ENCODE results near the gene CRYAA.
"Not testable (repeated sequence)": the region's sequence is repeated elsewhere in the genome, so short reads cannot be mapped to it uniquely, and the experiment has no call there.

The CRYAA gene

DNA sequence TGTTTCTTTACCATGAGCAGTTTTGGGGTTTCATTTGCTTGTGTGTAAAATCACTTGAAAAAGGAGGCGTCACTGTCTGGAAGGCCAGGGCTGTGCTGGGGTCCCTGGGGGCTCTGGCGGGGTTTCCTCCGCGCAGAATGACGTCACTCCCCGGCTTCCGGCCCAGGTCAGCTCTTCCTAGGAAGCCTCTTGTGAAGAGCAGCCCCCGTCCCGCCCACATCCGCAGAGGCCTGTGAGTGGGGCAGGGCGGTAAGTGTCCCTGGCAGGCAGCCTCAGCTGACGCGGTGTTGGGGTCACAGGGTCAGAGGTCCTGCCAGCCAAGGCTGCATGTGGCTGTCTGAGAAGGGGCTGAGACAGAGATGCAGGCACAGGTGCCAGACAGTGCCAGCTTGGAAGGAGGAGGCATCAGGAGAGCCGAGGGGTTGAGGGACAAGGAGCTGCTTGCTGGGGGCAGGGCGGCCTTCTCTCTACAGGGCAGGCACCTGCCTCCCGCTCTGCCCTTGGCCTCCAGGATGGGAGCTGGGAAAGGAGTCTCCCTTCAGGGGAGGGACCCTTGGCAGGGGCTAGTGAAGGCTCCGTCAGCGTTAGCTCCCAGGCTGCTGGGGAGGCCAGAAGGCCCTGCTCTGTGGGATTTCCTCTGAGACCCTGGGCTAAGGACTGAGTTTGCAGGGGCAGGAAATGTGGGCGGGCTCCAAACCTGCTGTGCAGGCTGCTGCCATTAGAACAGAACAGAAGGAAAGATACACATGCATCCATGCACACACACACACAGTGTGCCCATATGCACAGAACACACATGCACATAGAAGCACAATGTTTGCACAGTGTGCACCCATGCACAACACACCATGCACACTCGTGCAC lies 8.5 kb downstream of the CRYAA start:
- not testable (repeated sequence) for DNase-seq

DNA sequence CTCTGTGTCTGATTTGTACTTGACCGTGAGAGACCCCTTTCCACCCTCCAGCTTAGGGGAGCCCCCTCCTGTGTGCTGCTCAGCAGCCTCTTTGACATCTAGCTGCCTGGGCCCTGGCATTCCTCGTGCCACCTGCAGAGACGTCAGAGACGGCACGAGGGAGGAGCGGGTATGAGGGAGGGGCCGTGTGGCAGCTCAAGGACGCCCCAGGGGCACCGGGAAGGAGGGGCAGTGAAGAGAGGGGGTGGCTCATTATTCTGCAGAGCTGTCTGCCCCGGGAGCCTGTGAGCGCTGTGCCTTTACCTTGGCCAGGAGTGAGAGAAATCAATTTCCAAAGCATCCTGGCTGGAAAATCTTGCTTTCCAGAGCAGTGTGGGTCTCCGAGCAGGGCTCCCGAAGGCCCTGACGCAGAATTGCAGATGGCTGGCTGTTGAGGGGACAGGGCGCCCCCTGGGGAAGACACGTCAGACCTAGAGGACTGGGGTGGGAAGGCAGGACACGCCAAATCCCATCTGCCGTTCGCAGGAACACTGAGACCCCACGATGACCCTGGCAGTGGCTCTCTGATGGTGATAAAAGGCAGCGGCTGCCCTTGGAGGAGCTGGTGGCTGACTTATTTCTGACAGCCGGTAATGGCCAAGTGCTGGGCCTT lies 9.5 kb downstream of the CRYAA start:
- not testable (repeated sequence) for DNase-seq

- not testable (repeated sequence) for DNase-seq
These were observed 12.2 kb downstream of the CRYAA start for GRCh38 chr21:43181033-43181432.

- not testable (repeated sequence) for DNase-seq
These were observed 18.5 kb downstream of the CRYAA start for GRCh38 chr21:43187268-43187667.

- no peak for DNase-seq
These were observed 18.9 kb downstream of the CRYAA start for GRCh38 chr21:43187715-43188114.

GRCh38 chr21:43188181-43188580 lies 19.4 kb downstream of the CRYAA start:
- DNase-seq, result no peak

GRCh38 chr21:43188592-43189210 lies 19.9 kb downstream of the CRYAA start:
- DNase-seq, result no peak

GRCh38 chr21:43189936-43190335 lies 21.1 kb downstream of the CRYAA start:
- no peak for DNase-seq

- DNase-seq, result no peak
These were observed 21.7 kb downstream of the CRYAA start for GRCh38 chr21:43190544-43190943.

DNA sequence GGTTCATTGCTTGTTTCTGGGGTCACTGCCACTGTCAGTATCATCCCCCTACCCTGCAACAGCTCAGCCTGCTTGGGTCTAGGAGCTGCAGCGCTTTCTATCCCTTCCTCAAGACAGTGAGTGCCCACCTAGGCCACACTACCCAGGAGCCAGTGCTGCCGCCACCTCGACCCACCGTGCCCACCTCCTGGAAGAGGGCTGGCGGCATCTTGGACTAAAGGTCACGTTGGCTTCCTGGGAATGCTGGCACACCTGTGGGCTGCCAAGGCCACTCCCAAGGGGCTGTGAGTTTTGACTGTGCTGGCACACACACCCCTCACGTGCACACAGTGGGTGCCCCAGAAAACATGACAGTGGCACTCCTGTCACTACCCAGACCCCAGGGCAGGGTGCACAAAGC lies 22.1 kb downstream of the CRYAA start:
- DNase-seq, result no peak

- DNase-seq, result no peak
These were observed 22.7 kb downstream of the CRYAA start for GRCh38 chr21:43191521-43191920.

DNA sequence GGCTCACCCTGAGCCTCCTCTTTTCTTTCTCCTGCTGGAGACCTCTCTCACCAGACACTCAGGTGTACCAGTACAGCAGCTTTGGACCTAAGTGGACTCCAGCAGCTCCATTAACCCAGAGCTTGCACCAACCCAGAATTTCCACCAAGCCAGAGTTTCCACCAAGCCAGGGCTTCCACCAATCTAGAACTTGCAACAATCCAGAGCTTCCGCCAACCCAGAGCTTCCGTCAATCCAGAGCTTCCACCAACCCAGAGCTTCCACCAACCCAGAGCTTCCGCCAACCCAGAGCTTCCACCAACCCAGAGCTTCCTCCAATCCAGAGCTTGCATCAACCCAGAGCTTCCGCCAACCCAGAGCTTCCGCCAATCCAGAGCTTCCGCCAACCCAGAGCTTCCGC lies 23.2 kb downstream of the CRYAA start:
- DNase-seq, result no peak

DNA sequence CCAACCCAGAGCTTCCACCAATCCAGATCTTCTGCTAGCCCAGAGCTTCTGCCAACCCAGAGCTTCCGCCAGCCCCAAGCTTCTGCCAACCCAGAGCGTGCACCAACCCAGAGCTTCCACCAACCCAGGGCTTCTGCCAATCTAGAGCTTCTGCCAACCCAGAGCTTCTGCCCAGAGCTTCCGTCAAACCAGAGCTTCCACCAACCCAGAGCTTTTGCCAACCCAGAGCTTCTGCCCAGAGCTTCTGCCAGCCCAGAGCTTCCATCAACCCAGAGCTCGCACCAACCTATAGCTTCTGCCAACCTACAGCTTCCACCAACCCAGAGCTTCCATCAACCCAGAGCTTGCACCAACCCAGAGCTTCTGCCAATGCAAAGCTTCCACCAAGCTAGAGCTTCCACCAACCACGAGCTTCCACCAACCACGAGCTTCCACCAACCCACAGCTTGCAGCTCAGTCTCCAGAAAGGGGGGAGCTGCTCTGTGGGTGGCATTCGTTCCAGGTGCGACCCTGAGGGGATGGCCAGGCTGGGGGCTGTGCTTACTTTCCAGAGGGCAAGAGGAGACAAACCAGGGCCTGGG lies 23.8 kb downstream of the CRYAA start:
- DNase-seq, result no peak

DNA sequence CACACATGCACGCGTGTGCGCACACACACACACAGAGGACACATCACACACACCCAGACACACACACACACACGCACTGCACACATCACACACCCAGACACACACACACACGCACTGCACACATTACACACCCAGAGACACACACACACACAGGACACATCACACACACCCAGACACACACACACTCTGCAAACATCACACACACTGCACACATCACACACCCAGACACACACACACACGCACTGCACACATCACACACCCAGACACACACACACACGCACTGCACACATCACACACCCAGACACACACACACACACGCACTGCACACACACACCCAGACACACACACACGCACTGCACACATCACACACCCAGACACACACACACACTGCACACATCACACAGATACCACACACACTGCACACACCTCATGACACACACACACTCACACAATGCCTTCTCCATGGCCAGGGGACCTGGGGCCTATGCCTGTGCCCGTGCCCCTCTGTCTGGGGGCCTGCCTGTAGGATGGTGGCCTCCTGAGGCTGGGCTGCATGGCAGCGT lies 24.4 kb downstream of the CRYAA start:
- no peak for DNase-seq

DNA sequence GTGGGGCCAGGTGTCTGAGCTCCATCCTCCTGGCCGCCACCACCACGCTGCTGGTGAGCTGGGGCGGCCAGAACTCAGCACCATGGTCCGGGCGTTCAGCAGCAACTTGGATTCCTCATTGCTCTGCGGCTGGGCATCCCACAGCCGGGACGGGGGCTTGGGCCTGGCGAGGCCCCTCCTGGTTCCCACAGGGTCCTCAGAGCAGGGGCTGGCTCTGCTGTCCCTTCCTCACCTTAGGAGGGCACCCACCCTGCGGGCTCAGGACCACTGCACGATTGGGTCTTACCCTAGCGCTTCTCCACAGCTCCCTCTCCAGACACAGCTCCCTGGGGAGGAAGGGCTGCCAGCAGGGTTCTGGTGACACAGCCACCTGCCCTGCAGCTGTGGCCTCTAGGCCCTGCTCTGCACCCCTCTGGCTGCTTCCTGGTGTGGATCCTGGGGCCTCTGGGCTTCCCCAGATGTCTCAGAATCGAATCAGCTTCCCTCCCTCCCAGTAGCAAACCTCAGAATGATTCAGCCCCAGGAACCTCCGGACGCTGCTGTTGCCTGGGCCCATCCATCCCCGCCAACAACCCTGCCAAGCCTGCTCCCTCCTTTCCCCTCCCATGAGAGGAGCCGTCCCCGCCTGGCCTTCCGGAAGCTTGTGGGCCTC lies 25.0 kb downstream of the CRYAA start:
- DNase-seq, result no peak

DNA sequence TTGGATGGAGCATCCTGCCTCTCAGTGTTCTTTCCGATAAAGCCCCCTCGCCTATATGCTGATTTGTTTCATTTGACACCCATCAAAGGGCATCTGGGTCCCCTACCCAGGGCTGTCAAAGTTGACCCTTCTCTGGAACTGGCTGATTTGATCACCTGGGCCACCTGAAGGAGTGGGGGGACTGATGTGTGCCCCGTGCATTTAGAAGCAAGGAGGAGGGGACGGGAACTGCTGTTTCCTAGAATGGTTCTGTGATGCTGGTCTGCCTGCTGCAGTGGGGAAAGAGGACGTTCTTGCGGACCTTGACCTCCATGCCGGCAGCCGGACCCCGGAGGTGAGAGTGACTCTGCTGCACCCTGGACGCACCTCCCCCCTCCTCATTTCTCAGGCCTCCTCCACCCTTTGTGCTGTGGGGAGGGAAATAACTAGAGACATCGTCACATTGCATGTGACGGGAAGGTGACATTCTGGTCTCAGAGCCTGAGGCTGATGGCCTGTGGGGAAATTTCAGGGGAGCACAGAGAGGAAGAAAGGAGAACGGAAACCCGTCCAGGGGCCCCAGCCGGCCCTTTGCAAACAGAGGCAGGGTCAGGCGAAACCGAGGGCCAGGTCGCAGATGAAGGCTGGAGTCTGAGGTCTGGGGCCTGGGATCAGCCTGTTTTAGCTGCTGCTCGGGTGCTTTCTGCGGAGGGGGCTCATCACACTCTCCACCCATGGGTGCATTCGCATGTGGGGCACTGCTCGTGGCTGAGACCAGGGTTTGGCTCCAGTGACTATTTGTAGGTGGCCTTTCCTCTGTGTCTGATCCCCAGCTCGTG lies 25.7 kb downstream of the CRYAA start:
- DNase-seq, result no peak

DNA sequence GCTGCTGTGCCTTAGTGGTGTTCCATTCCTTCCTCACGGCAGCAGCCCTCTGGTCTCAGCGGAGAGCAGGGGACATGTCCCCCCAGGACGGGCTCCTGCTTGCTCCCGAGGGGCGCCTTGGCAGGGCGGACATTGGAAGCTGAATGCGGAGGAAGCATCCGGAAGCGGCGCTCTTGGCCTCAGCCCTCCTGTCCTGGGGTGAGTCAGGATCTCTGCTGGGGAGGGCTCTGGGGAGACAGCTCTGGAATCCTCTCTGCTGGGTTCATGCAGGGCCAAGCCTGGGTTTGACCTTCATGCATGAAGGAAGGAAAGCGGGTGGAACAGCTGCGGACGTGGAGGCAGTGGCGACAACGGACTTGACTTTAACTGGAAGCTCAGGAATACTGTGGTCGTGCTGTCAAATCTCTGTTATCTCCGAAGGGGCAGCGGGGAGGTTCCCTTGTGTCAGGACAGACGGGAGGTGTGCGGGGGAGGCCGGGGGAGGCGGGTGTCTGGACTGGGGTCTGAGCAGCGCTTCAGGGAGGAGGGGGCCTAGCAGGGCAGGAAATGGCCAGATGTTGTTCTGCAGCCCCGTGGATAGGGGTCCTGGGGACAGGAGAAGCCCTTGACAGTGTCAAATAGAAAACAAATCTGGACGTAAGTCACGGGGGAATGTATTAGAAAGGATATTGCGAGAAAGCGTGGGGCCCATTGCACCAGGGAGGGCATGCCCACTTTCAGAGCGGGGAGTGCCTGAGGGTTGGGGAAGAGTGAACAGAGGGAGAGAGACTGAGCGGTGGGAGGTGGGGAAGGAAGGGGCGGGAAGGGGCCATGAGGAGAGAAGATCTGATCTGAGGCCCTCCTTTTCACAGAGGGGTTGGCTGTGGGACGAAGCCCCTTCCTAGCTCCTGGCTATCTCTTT lies 26.6 kb downstream of the CRYAA start:
- no peak for DNase-seq

DNA sequence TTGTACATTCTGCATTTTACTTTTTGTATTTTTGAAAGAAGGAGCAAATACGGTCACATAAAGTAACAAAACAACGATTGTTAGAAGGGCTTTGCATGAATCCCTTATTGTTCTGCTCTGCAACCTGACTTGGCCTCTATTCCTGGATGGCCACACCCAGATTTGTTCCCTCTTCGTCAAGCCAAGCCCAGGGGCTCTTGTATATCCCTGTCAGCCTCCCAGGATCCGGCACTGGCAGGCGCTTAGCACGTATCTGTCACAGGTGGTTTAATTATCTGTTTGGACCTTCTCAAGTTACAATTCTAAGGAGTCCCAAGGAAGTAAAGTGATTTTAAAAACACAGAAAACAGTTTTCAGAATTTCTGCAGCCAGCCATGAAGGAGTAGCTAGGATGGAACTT lies 28.0 kb downstream of the CRYAA start:
- DNase-seq, result no peak

DNA sequence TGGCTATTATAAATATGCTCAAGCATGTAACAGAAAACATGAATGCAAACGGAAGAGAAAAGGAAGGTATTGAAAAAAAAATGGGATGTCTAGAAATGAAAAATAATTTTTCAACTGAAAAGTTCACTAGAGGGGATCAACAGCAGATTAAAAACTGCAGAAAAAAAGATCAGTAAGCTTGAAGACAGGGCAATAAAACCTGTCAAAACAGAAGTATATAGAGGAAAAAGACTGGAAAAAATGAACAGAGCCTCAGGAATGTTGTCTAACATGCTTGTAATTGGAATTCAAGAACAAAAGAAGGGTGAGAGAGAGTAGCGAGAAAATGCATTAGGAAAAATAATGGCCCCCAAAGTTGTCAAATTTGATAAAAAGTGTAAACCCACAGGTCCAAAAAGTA lies 29.6 kb downstream of the CRYAA start:
- no peak for DNase-seq

GRCh38 chr21:43201491-43201890 lies 32.7 kb downstream of the CRYAA start:
- DNase-seq, result no peak

DNA sequence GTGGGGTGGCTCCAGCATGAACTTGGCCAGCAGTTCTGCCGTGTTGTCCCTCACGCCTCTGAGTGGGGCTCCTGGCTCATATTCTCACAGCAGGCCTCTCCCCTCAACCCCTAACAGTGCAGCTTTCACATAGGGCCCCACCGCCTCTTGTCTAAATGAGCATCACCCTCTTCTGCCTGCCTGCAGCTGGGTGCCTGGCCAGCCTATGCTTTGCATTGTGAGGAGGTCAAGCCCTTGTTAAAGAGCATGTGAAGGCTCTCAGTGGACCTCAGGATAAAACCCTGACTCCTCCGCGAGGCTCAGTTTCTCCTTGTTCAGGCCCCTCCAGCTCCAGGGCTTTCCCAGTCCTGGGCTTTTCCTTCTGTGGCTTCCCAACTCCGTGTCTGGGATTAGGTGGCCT lies 34.8 kb downstream of the CRYAA start:
- no peak for DNase-seq

Measured in activated CD4-positive, alpha-beta T cell treated with anti-CD3 and anti-CD28 coated beads, Interleukin-2, Interleukin-6, amounts not matched to agents 100 ng/mL and 50 ng/mL, durations not matched to agents 16 hours and 8 hours (primary cell).